OCI-LY3 (cell line): ENCODE data around the gene PDE5A.

Experiments used
- EZH2phosphoT487 ChIP-seq: fragments of 200-600 bp; shearing (Covaris generic); IDR thresholded peaks from 2 replicates; pipeline ENCODE4 v1.6.1; 2018; ENCODE audit warnings: antibody characterized with exemption, mixed run types, low read depth
- TF ChIP-seq, protein P1 (sequence below): fragments of 200-600, 300-600 bp; sonication (generic); IDR thresholded peaks from 2 replicates; pipeline ENCODE4 v1.5.1; 2014; ENCODE audit warnings: antibody characterized with exemption, low read length, low read depth

DNA sequence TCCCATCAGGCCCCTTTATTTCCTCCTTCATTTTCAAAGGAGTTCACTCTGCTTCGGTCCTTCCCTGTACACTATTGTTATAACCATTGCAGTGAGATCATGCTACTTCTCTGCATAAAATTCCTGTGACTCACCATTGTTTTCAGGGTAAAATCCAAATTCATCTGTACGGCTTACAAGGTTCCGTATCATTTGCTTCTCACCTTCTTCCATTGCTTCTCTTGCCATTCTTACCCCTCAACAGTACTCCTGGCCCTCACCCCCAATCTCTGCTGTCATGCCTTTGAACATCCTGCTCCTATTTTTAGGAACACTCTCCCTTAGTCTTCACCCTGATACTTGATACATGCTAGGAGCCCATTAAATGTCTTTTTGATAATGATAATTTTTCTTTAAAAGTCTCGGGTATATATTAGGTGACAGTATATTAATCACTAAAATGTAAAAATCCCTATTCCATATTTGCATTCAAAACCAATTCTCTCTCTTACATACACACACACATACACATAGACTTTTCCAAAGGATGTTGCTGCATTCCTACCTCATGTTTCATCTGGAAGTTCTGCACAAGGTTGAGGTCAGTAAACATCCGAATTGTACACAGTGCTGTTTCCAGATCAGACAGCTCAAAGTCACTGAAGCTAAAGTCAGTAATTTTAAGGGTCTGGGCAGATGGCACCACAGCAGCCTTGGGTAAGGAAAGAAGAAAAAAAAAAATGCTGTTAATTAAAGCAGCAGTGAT lies 103.4 kb downstream of the PDE5A start:
- TF ChIP-seq, protein P1, sequence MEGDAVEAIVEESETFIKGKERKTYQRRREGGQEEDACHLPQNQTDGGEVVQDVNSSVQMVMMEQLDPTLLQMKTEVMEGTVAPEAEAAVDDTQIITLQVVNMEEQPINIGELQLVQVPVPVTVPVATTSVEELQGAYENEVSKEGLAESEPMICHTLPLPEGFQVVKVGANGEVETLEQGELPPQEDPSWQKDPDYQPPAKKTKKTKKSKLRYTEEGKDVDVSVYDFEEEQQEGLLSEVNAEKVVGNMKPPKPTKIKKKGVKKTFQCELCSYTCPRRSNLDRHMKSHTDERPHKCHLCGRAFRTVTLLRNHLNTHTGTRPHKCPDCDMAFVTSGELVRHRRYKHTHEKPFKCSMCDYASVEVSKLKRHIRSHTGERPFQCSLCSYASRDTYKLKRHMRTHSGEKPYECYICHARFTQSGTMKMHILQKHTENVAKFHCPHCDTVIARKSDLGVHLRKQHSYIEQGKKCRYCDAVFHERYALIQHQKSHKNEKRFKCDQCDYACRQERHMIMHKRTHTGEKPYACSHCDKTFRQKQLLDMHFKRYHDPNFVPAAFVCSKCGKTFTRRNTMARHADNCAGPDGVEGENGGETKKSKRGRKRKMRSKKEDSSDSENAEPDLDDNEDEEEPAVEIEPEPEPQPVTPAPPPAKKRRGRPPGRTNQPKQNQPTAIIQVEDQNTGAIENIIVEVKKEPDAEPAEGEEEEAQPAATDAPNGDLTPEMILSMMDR, result no peak
- TF ChIP-seq EZH2phosphoT487, result no peak
